Ovary (tissue), 9 donors: ENCODE measurements around the gene PRLR. TPM values are rescaled to one million over a fixed set of nuclear protein-coding genes. Genes with fewer than 3 reads are reported as not detected.

ENCODE experiments used
- DNase-seq, 5 donors: peaks; one replicate each; pipeline ENCODE4 v3.0.0-alpha.2; 2019 to 2020
- H3K27ac ChIP-seq, 2 donors: fragments of 200-600 bp; one replicate each; pipeline versions ENCODE4 v1.5.1 to v1.8.0; 2019 to 2022
- H3K27me3 ChIP-seq: fragments of 200-600 bp; one replicate; pipeline ENCODE4 v1.8.0; 2022
- H3K36me3 ChIP-seq: fragments of 200-600 bp; sonication (generic); one replicate; pipeline ENCODE4 v1.5.1; 2019
- H3K4me1 ChIP-seq: one replicate; pipeline ENCODE4 v1.8.1; 2013; ENCODE audit warnings: mild to moderate bottlenecking, moderate library complexity; ENCODE audit not compliant: insufficient read depth
- H3K4me3 ChIP-seq: fragments of 200-600 bp; sonication (generic); one replicate; pipeline ENCODE4 v1.5.1; 2017
- H3K9me3 ChIP-seq, 2 donors: fragments of 200-600 bp in 1 of 2; sonication (generic) in 1 of 2; one replicate each; pipeline versions ENCODE4 v1.5.1 to v1.8.1; 2013 to 2019; ENCODE audit warnings: mild to moderate bottlenecking in 1 of 2, moderate library complexity in 1 of 2
- CTCF ChIP-seq, 3 donors: fragments of 450-650 bp in 2 of 3; fragments of 200-600 bp in 1 of 3; IDR thresholded peaks; one replicate each; pipeline versions ENCODE4 v1.5.1 to v1.8.0; 2016 to 2022; ENCODE audit warnings: antibody characterized with exemption in 3 of 3, mild to moderate bottlenecking in 1 of 3
- EP300 ChIP-seq: sonication (generic); formaldehyde crosslinking; IDR thresholded peaks from one replicate; pipeline ENCODE4 v1.6.1; 2017; ENCODE audit warnings: antibody characterized with exemption
- POLR2A ChIP-seq: fragments of 450-650 bp; IDR thresholded peaks from one replicate; pipeline ENCODE4 v1.6.1; 2017; ENCODE audit warnings: antibody characterized with exemption, mild to moderate bottlenecking, moderate library complexity
- WGBS, 3 donors: extraction: QIAGEN DNeasy Blood & Tissue Kit in 1 of 3; methylation state at CpG; one replicate each; pipeline versions ENCODE4 v1.1.5 to v1.1.7; 2013 to 2017; 5-methylcytosine and 5-hydroxymethylcytosine counted together
- intact Hi-C, 4 donors: fragments of 100-400 bp; cut with DNase I; formaldehyde crosslinking; loops; one replicate each; pipeline versions ENCODE4 v1.11.0 to v1.15.1; 2022 to 2023
- polyA plus RNA-seq, 2 donors: library from polyadenylated mRNA; stranded (reverse); fragments of 200-250 nt in 1 of 2; fragments of 350-450 nt in 1 of 2; fragmentation: Illumina TruSeq in 1 of 2; extraction: RNeasy Lipid Tissue Mini Kit (QIAGEN cat#74804) in 1 of 2; gene quantifications; one replicate each; pipeline ENCODE4 v1.2.3, GENCODE V29; 2013 to 2014
- total RNA-seq, 7 donors: library from RNA; depleted of rRNA in 2 of 7; stranded (reverse); fragments of >200 nt in 2 of 7; fragmentation: NEBNext Ultra II Directional in 3 of 7; extraction: Animal tissue kit (Norgen Biotek cat#: 25700) in 3 of 7; gene quantifications; one replicate each; pipeline versions ENCODE4 v1.1.0 to v1.2.4, GENCODE V29; 2016 to 2023
- donor health status: DM: no; HTN: no; CAD: no; lungs with moderate emphysema.
- donor health status: DM: no; HTN: no; CAD: no.
- donor health status: Bipolar disorder and iron deficiency.
- donor health status: DM: yes; HTN: yes; CAD: no.
- donor health status: DM: no; HTN: no; CAD: no.
- donor health status: DM: yes; HTN: yes; CAD: no.

The PRLR gene
- total and polyA plus RNA-seq, 9 donors = 1.8 to 24.5 (median 8.1) TPM

GRCh38 chr5:35067985-35068384 is 162.3 kb downstream of the PRLR start:
- H3K27me3 ChIP-seq = no peaks in the 10 kb centered on the region
- no peak overlapping the region for H3K4me3 ChIP-seq
- no peaks in the 10 kb centered on the region for H3K4me1 ChIP-seq
- intact Hi-C loops = loop anchor here in 1 of 4 donors (2.0 kb wide), 1 partner anchor 121 kb away; no protein-coding TSS in a partner anchor
- no peak for TF ChIP-seq CTCF (IDR thresholded peaks at IDR 0.05)
- no peak for TF ChIP-seq EP300
- no peak for TF ChIP-seq POLR2A
- no peak overlapping the region for H3K27ac ChIP-seq
- no peak for DNase-seq
- H3K9me3 ChIP-seq = no peaks in the 10 kb centered on the region
- no peaks in the 10 kb centered on the region for H3K36me3 ChIP-seq
- WGBS, 3 donors = 87 to 91% (median 90%) methylated on average over 2 of the region's 2 CpGs

- Histone ChIP-seq H3K27me3 (no peaks in the 10 kb centered on the region), H3K27ac (no peak overlapping the region), H3K4me3 (no peak overlapping the region), H3K9me3 (no peaks in the 10 kb centered on the region), H3K36me3 (no peaks in the 10 kb centered on the region), H3K4me1 (no peaks in the 10 kb centered on the region)
- no peak for DNase-seq
- 94 to 96% (median 96%) methylated on average over 5 of the region's 5 CpGs for WGBS, 3 donors
- intact Hi-C loops = no loop called here
- TF ChIP-seq CTCF (IDR thresholded peaks at IDR 0.05) (no peak), EP300 (no peak), POLR2A (no peak)
Observed at GRCh38 chr5:35066260-35066795, 164.0 kb downstream of the PRLR start.

- no peak for TF ChIP-seq POLR2A
- no peak for TF ChIP-seq EP300
- no peak for TF ChIP-seq CTCF (IDR thresholded peaks at IDR 0.05)
- Histone ChIP-seq H3K9me3 (no peaks in the 10 kb centered on the region), H3K36me3 (no peaks in the 10 kb centered on the region), H3K27me3 (no peaks in the 10 kb centered on the region), H3K4me3 (no peak overlapping the region), H3K27ac (no peak overlapping the region), H3K4me1 (no peaks in the 10 kb centered on the region)
- intact Hi-C loops = no loop called here
- WGBS, 3 donors = 27 to 36% (median 27%) methylated on average over 4 of the region's 4 CpGs
- DNase-seq = no peak
Observed at GRCh38 chr5:35063414-35063813, 166.9 kb downstream of the PRLR start.

- DNase-seq = peak in 1 of 5 donors; percentile 18
- no peak overlapping the region for H3K27ac ChIP-seq
- intact Hi-C loops = no loop called here
- no peaks in the 10 kb centered on the region for H3K4me1 ChIP-seq
- H3K27me3 ChIP-seq = no peaks in the 10 kb centered on the region
- no peaks in the 10 kb centered on the region for H3K36me3 ChIP-seq
- no peak for TF ChIP-seq CTCF (IDR thresholded peaks at IDR 0.05)
- no peak for TF ChIP-seq EP300
- TF ChIP-seq POLR2A = no peak
- H3K4me3 ChIP-seq = no peak overlapping the region
- H3K9me3 ChIP-seq = no peaks in the 10 kb centered on the region
- 79 to 90% (median 87%) methylated on average over 2 of the region's 2 CpGs for WGBS, 3 donors
Observed at GRCh38 chr5:35061211-35061770, 169.0 kb downstream of the PRLR start.
